Central memory CD4-positive, alpha-beta T cell (primary cell): ENCODE data around the gene BLM.
"Not testable (repeated sequence)": the region's sequence is repeated elsewhere in the genome, so short reads cannot be mapped to it uniquely, and the experiment has no call there.

Source experiments
- DNase-seq: peaks from one replicate; pipeline ENCODE4 v3.0.0; 2022

The BLM gene

DNA sequence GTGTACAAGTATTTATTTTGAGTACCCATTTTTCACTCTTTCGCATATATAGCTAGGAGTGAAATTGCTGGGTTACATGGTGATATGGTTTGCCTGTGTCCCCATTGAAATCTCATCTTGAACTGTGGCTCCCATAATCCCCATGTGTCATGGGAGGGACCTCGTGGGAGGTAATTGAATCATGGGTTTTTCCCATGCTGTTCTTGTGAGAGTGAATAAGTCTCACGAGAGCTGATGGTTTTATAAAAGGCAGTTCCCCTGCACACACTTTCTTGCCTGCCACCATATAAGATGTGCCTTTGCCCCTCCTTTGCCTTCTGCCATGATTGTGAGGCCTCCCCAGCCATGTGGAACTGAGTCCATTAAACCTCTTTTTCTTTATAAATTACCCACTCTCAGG lies 23.4 kb downstream of the BLM start:
- DNase-seq: not testable (repeated sequence)

DNA sequence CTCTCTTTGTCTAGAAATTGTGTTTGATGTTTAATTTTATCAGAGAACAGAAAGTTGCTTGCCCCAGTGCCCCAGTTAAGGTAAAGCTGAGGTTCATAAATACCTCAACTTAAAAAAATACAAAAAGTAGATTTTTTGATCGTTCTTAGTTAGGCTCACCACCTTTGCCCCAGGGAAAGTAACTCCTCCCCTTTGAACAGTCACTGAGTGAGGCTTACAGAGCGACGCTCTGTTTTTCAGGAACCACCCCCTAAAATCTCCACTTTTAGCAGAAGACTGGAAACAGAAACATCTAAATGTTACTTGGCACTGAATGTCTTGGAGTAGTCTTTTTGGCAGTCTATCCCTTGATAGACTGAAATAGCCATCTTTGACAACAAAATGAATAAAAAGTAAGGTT lies 24.9 kb downstream of the BLM start:
- no peak for DNase-seq

DNA sequence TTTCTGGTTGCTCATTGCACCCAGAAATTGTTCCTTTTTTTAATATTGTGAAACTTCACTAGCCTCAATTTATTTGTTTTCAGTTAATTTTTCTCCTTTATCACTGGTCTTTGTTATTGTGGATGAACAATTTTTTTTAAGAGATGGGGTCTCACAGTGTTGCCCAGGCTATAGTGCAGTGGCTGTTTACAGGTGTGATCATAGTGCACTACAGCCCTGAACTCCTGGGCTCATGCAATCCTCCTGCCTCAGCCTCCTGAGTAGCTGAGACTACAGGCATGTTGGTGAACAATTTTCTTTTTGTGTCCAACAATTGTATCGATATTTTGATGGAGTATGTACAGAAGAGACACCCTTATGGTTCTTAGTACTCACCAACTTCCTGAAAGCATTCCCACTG lies 26.3 kb downstream of the BLM start:
- DNase-seq: no peak

DNA sequence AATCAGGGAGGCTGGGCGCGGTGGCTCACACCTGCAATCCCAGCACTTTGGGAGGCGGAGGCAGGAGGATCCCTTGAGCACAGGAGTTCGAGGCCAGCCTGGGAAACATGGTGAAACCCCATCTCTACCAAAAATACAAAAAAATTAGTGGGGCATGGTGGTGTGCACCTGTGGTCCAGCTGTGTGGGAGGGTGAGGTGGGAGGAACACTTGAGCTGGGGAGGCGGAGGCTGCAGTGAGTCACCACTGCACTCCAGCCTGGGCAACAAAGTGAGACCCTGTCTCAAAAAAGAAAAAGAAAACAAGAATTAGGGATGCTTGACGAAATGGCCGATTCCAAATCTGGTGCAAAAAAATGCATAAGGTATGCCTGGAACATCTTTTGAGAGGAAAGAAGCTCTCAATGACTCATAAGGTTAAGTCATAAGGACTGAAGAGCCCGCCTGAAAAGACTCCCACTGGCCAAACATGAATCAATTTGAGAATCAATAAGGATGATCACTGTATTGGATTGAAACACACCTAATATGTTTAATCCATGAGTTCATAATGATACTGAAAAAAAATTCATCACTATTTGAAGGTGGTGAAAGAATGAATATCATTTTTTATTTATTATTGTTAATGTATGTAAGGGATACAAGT lies 27.7 kb downstream of the BLM start:
- no peak for DNase-seq

DNA sequence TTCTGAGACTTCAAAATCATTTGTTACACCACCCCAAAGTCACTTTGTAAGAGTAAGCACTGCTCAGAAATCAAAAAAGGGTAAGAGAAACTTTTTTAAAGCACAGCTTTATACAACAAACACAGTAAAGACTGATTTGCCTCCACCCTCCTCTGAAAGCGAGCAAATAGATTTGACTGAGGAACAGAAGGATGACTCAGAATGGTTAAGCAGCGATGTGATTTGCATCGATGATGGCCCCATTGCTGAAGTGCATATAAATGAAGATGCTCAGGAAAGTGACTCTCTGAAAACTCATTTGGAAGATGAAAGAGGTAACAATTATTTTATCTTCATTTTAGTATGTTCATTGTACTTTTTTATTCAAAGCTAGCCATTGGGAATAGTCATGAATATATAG lies 32.6 kb downstream of the BLM start:
- no peak for DNase-seq

DNA sequence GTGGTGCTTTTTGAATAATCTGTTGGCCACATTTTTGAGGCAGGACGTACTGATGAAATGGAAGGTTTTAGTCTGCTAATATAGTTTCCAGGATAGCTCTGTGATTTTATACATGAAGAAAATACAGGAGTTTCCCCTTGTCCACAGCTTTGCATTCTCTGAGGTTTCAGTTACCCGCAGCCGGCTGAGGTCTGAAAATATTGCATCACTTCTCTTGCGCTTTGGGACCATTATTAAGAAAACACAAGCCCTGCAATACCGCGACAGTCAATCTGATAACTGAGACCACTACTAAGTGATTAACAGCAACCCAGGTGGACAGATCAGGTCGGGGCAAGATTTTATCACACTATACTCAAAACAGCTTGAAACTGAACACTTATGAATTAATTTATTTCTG lies 33.0 kb downstream of the BLM start:
- DNase-seq: no peak

DNA sequence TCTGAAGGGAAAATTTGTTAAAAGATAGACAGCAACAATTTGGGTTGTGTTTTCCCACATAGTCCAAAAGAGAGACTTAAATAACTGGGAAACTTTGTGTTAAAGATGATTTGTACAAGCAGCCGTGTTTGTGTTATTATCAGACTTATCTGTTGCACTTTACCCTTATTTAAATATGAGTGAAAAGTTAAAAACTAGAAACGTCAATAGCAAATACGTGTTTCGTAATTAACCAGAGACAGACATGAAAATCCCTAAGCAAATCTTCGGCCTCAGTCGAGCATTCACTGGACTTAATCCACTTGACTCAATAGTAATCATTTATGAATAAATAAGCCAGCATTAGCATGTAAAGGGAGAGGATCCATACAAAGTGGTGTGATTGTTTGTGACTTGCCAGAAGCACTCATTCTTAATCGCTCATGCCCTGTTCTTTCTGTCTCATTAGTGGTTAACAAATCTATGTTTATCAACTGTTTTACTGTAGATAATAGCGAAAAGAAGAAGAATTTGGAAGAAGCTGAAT lies 34.2 kb downstream of the BLM start:
- no peak for DNase-seq

DNA sequence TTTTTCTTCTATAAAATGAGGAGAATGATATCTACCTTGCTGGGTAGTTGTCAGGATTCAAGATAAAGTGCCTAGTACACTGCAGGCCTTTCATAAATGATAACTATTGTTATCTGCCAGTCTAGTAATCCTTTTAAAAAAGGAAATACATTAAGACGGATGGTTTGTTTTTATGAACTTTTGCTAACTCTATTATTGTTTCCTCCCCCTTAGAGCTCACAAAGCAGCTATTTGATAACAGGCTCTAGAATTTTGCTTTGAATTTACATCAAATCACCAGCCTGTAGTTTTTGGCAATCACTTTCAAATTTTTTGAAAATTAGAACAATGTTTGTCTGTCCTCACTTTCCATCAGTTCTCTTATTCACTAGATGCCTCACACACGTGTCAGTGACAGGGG lies 39.8 kb downstream of the BLM start:
- DNase-seq: no peak

DNA sequence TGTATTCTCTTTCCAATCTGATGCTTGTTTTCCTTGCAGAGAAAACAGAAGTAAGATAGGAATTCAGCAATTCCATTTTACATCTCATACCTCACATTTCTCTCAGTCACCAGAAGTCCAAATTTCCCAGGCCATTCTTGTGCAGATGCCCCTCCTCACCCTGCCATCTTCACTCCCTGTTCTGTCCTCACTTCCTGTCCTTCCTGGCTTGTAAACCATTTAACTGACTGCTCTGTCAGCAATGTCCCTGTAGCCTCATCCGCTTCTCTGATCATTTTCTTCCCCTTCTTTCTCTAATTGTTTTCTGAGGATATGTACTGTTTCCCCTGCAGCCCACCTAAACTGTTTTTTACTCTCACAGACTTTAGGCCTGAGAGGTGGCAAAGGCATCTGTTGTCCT lies 40.3 kb downstream of the BLM start:
- DNase-seq: no peak

DNA sequence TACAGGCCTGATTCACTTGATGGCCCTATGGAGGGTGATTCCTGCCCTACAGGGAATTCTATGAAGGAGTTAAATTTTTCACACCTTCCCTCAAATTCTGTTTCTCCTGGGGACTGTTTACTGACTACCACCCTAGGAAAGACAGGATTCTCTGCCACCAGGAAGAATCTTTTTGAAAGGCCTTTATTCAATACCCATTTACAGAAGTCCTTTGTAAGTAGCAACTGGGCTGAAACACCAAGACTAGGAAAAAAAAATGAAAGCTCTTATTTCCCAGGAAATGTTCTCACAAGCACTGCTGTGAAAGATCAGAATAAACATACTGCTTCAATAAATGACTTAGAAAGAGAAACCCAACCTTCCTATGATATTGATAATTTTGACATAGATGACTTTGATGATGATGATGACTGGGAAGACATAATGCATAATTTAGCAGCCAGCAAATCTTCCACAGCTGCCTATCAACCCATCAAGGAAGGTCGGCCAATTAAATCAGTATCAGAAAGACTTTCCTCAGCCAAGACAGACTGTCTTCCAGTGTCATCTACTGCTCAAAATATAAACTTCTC lies 43.6 kb downstream of the BLM start:
- DNase-seq: no peak

DNA sequence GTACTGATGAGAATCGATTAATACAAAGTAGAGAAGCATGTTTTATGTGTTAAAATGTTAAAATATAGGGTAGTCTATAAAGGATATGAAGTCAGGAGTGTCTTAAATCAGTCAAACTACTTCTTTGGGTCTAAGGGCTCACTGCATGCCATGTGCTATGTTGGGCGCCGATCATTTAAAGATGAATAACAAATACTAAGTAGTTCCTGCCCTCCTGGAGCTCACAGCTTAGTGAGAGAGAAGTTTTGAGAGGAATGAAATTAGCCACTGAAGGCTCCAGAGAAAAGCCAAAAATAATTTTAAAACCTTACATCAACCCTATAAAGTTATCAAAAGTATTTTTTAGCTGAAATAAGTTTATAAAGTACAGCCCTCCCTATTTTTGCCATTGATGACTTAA lies 44.5 kb downstream of the BLM start:
- no peak for DNase-seq

DNA sequence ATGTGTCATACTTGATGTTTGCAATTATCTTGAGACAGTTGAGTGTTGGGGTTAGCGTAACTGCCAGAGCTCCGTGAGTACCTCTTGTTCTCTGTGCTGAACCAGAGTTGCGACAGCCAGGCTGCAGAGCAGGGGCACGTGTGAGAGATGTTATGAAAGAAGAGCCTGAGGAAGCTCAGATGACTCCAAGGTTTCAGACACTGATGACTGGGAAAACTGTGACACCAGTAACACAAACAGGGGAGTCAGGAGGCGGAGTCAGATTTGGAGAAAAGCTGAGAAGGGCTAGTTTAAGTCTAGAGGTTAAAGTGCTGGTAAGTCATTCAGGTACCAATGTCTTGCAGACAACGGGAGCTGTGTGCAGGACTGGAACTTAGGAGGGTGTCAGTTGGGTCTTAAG lies 45.0 kb downstream of the BLM start:
- DNase-seq: no peak

DNA sequence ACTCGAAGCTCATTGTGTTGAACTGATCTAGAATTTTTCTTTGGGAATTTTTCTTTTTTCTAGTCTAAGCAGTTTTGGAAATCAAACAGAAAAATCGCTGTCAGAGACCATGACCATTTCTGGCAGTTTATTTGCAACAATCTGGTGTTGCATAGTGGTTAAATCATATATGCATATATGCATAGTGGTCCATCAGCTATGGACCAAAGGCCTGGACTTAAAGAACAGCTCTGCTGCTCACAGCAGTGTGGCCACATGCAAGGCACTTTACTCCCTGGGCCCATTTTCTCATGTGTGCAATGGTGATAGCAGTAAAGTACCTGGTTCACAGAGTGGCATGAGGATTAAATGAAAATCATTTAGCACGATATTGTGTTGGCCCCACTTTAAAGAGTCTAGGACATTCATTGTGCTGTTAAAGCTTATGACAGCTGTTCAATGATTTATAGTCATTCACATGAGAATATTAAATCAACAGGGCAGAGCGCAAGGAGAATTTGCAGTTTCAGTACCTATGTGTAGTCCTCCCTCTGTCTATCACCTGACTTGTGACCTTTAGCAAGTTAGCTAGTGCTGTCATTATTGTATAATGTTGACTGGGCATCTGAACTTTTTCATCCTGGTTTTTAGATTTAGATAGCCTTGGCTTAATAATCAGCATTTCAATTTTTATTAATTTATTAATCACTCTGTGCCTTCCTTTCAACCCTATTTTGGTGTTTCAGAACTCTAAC lies 46.4 kb downstream of the BLM start:
- no peak for DNase-seq

DNA sequence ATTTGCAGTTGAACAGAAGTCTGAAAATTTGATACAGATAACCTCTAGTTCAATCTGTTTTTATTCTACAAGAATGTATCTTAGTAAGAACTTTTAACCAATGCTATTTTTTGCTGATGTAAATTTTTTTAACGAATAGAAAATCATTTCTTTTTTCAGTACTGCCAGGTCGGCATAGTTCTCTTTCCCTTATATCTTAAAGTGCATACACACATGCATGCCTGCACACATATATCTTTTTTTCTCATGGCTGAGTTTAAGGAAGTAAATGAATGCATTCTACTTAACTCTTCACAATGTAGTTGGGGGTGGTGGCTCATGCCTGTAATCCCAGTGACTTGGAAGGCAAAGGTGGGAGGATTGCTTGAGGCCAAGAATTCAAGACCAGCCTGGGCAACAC lies 48.4 kb downstream of the BLM start:
- no peak for DNase-seq

DNA sequence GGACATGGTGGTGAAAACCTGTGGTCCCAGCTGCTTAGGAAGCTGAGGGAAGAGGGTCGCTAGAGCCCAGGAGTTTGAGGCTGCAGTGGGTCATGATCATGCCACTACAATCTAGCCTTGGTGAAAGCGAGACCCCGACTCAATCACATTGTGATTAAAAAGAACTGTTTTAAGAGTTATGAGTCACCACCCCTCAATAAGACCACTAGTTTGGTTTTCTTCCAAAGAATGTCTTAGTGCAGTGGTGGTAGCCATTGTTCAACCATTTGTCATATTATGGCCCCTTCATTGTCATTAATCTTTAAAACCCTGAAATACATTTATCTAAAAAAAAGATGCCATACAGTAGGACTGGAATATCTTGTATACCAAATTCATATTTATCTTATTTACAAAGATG lies 48.8 kb downstream of the BLM start:
- no peak for DNase-seq

DNA sequence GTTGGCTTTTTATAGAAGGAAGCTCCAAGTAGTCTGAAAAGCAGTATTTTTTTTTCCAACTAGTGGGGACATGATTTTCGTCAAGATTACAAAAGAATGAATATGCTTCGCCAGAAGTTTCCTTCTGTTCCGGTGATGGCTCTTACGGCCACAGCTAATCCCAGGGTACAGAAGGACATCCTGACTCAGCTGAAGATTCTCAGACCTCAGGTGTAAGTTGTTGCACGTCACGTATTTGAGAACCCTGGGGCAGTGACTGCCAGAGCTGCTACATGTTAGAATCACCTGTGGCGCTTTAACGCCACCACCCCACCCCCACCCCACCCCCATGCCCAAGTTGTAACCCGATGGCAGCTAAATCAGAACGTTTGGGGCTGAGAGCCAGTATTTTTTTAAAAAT lies 52.2 kb downstream of the BLM start:
- DNase-seq: no peak

DNA sequence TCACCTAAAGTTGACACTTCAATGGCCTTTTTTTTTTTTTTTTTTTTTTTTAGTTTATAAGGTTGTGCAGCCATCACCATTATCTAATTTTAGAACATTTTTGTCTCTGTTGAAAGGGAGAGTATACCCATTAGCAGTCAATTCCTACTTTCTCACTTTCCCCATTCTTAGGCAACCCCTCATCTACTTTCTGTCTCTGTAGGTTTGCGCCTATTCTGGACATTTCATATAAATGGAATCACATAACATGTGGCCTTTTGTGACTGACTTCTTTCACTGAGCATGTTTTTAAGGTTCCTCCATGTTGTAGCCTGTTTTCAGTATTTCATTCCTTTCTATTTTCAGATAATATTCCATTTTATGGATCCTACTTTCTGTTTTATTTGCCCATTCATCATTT lies 56.3 kb downstream of the BLM start:
- no peak for DNase-seq

DNA sequence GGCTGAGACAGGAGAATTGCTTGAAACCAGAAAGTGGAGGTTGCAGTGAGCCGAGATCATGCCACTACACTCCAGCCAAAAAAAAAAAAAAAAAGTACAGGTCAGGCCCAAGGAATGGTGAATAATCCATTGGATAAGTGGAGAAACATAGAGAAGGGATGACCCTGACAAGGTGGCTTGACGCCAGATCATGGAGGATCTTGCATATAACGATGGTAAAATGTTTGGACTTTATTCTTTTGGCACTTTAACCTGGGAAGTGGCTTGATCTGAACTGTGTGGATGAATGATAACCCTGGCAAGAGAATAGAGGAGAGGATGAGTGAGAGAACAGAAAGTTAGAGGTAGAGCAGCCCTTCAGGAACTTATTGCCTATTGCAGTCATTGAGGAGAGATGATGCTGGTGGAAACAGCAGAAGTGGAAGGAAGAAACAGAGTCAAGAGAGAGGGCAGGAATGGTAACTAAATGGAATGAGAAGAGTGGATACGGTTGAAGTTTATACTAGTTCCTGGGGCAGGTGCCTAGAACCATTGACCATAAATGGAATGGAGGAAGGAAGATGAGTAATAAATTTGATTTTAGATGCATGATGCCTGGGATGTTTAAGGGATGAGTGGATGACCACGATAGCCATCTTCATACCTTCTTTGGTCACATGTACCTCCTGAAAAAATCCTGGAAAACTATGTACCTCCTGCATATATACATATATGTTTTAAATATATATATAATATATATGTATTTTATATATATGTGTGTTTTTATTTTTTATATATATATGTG lies 57.8 kb downstream of the BLM start:
- no peak for DNase-seq

DNA sequence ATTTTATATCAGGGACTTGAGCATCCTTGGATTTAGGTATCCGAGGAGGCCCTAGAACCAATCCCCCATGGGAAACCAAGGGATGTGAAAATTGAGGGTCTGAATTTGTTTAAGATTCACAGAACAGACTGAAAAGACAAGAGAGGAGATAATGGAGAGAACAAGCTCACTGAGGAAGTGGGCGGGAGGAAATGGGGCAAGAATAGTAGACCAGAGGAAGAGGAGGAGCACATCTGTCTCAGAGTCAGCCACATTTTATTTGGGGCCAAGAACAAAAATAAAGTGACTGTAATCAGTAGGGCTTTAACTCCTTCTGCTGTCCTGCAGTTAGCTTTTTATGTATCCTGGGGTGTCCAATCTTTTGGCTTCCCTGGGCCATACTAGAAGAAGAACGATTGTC lies 63.8 kb downstream of the BLM start:
- peak; percentile 1 for DNase-seq

DNA sequence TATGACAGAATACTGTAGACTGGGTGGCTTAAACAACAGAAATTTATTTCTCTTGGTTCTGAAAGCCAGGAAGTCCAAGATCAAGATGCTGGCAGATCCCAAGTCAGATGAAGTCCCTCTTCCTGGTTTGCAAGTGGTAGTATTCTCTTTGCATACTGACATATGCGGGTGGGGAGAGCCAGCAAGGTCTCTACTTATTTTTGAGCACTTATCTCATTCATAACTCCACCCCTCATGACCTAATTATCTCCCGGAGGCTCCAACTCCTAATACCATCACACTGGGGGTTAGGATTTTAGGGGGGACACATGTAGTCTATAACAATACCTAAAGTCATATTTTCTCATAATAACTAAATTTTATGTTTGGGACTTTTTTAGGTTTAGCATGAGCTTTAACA lies 65.3 kb downstream of the BLM start:
- DNase-seq: no peak

DNA sequence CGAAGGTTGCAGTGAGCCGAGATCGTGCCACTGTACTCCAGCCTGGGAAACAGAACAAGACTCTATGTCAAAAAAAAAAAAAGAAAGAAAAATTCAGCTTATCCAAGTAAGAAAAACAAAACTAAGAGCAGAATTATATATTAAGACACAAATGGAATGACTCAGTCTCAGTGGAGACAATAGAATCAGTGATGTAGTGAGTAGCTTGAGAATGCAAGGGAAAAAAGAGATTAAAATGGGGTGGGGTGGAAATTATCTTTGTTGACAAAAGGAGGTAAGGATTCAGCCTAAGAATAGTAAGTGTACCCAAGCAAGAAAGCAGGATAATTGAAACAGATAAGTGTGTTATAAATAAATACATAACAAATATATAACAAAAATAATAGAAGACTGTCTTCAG lies 70.7 kb downstream of the BLM start:
- no peak for DNase-seq

DNA sequence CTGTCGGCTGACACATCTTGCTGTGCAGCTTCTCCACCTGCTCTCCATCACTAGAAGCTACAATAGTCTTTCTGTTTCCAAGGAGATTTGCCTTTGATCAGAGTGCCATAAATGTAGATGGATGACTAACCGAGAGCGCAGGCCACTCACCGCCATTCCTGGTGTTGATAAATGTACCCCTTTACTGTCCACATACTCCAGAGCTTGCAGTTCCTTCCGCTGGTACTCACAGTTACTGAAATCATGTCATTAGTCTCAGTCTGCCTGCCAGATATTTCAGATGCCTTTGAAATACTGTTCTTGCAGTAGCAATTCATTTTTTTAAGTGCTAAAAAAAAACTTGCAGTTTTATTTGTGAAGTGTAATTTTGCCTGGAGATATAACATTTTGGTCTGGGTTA lies 72.3 kb downstream of the BLM start:
- DNase-seq: no peak

DNA sequence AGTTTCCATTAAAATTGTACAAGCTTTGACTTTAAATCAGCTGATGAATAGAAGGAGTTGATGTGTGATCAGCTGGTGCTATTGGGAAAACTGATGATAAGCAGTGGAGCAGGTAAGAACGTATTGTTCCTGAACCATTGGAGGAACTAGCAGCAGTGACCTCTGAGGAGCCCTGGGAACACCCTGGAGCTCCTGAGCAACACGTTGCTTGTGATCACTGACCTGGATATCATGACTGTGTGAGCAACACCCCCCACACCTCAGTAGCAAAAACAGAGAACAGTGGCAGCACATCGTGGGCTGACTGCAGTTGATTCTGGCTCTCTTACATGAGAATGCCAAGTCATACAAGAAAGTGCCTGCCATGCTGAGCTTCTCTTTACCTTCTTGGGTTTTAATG lies 72.9 kb downstream of the BLM start:
- DNase-seq: no peak

DNA sequence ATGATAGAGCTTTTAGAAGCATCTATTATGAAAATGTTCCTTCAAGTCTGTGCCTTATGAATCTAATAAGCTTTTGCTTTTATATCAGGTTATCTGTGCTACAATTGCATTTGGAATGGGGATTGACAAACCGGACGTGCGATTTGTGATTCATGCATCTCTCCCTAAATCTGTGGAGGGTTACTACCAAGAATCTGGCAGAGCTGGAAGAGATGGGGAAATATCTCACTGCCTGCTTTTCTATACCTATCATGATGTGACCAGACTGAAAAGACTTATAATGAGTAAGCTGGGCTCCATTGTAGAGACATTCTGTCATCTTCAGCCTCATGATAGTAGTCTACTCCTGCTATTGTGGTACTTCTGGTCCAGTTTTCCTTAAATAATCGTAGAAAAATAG lies 73.4 kb downstream of the BLM start:
- DNase-seq: no peak
